Stimulated activated CD4-positive, alpha-beta T cell treated with anti-CD3 and anti-CD28 coated beads, TNF-alpha, amount 100 ng/mL, for 48 hours (primary cell): Measurements from ENCODE around the gene OSBPL1A.

Experiments
- DNase-seq, 3 donors: peaks; one replicate each; pipeline ENCODE4 v3.0.0-alpha.2; 2020; ENCODE audit warnings: low read depth in 3 of 3

Gene OSBPL1A

GRCh38 chr18:24267878-24268277 is 129.7 kb downstream of the OSBPL1A start:
- no peak for DNase-seq

- DNase-seq: no peak
These were observed 131.5 kb downstream of the OSBPL1A start for GRCh38 chr18:24266131-24266530.

- no peak for DNase-seq
These were observed 132.0 kb downstream of the OSBPL1A start for GRCh38 chr18:24265502-24266064.

GRCh38 chr18:24263050-24263449 is 134.6 kb downstream of the OSBPL1A start:
- DNase-seq: no peak

GRCh38 chr18:24262087-24262486 is 135.5 kb downstream of the OSBPL1A start:
- DNase-seq: no peak

- DNase-seq: no peak
These were observed 137.6 kb downstream of the OSBPL1A start for GRCh38 chr18:24259869-24260641.

- no peak for DNase-seq
These were observed 143.6 kb downstream of the OSBPL1A start for GRCh38 chr18:24254071-24254470.

GRCh38 chr18:24249716-24250115 is 147.9 kb downstream of the OSBPL1A start:
- DNase-seq: no peak

GRCh38 chr18:24248359-24248758 is 149.3 kb downstream of the OSBPL1A start:
- DNase-seq: no peak

GRCh38 chr18:24246143-24246542 is 151.5 kb downstream of the OSBPL1A start:
- DNase-seq: no peak

GRCh38 chr18:24244698-24245097 is 152.9 kb downstream of the OSBPL1A start:
- DNase-seq: no peak

- DNase-seq: no peak
These were observed 153.9 kb downstream of the OSBPL1A start for GRCh38 chr18:24243677-24244076.

- no peak for DNase-seq
These were observed 158.3 kb downstream of the OSBPL1A start for GRCh38 chr18:24239341-24239740.

GRCh38 chr18:24238387-24238786 is 159.2 kb downstream of the OSBPL1A start:
- no peak for DNase-seq

- no peak for DNase-seq
These were observed 162.7 kb downstream of the OSBPL1A start for GRCh38 chr18:24234850-24235418.

GRCh38 chr18:24234330-24234729 is 163.3 kb downstream of the OSBPL1A start:
- no peak for DNase-seq

- no peak for DNase-seq
These were observed 164.8 kb downstream of the OSBPL1A start for GRCh38 chr18:24232800-24233199.

GRCh38 chr18:24231773-24232735 is 165.6 kb downstream of the OSBPL1A start:
- DNase-seq: no peak

- DNase-seq: no peak
These were observed 166.9 kb downstream of the OSBPL1A start for GRCh38 chr18:24230766-24231165.

GRCh38 chr18:24228667-24229041 is 169.0 kb downstream of the OSBPL1A start:
- no peak for DNase-seq

GRCh38 chr18:24227977-24228666 is 169.5 kb downstream of the OSBPL1A start:
- DNase-seq: no peak

GRCh38 chr18:24220318-24220688 is 177.3 kb downstream of the OSBPL1A start:
- DNase-seq: no peak
